Hematopoietic multipotent progenitor cell (in vitro differentiated cells): ENCODE measurements around the gene TSPAN11. TPM values are rescaled to one million over a fixed set of nuclear protein-coding genes. Genes with fewer than 3 reads are reported as not detected.

ENCODE experiments used
- DNase-seq, 3 donors: peaks; one replicate each; pipeline ENCODE4 v3.0.0-alpha.2; 2011 to 2015; ENCODE audit warnings: low read depth in 2 of 3, low spot score in 2 of 3
- total RNA-seq: library from RNA; depleted of rRNA; stranded (reverse); fragments of >200 nt; gene quantifications from one replicate; pipeline ENCODE4 v1.2.3, GENCODE V29; 2012

Gene TSPAN11
- total RNA-seq, 1 donor = not detected

DNA sequence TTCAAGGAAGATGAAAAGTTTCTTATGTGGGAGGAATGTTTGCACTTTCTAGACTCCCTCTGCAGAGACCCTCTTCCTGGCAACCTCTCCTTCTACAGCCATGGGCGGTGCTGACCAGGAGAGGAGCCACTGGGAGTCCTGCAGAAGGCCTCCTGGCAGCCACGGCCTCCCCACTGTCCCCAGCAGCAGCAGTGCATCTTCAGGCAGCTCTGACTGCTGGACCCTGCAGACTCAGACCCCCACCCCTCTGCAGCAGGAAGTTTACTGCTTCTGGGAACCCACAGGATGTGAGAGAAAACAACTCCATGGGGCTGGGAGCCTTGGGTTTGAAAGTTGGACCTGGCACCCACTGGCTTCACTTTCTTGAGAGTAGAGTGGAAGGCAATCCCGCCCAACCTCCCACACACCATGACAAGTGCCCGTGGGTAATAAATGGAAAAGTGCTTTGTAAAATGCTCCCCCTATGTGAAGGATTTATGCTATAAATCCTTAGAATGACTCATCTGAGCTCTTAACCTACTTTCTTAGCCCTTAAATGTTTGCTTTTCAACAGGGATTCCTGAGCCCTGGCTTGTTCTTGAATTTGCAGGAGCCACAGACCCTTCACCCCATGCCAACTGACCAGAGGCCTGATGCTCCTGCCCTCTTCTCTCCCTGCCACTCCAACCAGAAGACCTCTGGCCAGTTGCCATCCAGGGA lies 109.6 kb downstream of the TSPAN11 start:
- DNase-seq = no peak

DNA sequence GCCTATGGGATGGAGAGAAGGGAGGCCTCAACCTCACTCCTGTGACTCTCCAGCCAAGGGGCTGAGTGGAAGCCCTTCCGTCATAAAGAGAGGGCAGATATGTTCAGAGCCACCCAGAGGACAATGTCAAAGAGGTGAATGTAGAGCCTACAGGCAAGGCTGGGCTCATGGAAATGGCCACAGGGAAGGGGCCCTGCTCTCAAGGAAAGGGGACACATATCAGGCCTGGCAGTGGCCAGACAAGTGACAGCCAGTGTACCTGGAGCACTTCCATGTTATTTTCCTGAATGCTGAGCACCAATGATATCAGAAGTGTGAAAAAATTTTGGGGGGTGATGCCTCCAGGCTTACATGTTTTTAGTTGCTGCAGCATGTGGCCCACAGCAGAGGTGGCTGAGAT lies 110.5 kb downstream of the TSPAN11 start:
- no peak for DNase-seq

DNA sequence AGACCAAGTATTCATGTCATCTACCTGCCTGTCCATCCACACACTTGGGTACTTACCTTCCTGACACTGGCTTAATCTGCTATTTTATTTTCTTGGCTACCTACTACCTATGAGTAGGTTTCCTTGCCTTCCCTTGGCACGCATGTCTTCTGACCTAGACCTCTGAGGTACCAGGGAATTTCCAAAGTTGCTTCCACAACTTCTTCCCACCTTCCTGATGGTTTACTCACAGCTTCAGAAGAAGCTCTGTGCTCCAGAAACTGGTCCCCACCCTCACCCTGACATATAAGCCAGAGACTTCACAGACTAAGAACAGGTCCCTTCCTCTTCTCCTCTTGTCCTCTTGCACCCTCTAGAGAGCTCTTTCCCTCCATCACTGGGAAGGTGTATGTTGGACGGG lies 111.4 kb downstream of the TSPAN11 start:
- DNase-seq = no peak

DNA sequence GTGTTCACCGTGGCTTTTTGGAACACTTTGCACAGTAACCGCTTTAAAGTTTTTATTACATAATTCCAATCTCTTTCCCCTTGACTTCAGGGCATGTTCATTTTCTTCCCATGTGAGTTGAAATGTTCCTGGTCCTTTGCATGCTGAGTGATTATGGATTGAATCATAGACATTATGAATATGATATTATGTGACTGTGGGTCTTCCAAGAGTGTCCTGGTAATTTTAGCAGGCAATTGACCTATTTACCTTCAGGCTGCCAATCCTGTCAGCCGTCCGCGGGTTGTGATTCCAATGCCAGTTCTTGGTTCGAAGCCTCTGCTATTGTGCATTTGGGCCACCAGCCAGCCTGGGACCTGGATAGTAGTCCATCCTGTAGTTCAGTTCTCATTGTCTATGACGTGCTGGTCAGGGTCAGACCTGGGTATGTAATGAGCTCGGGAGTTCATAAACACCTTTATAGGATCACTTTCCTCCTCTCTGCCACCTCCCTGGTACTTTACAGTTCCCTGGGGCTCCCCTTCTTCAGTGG lies 114.6 kb downstream of the TSPAN11 start:
- no peak for DNase-seq

Other genes starting within 250 kb of the TSPAN11 start
- 18.0 TPM for gene IPO8, start 230.9 kb upstream of the TSPAN11 start, total RNA-seq
- 7.8 TPM for gene CAPRIN2, start 171.8 kb upstream of the TSPAN11 start, total RNA-seq
- gene DDX11, start 147.1 kb downstream of the TSPAN11 start, total RNA-seq = 44.4 TPM